GM12878 (cell line): ENCODE data around the gene ANKS1A. TPM values are rescaled to one million over a fixed set of nuclear protein-coding genes. Genes with fewer than 3 reads are reported as not detected.

Source experiments
- ATAC-seq: fragments of 200-7000 bp; cut with Tn5 transposase; 3 replicates; pipeline ENCODE4 v1.9.1; 2020; ENCODE audit warnings: mild to moderate bottlenecking, moderate library complexity
- BruUV-seq: library from RNA; stranded (reverse); fragments of 400-500 nt; replicated peaks from 2 replicates; lab custom pipeline; 2021; lab: Mats Ljungman, UMichigan
- CTCF ChIA-PET: fragments of 300-600 bp; sonication (Branson Sonifier 250); formaldehyde crosslinking; extraction: SDS; loops from one replicate; lab custom pipeline; 2021; ENCODE audit warnings: inconsistent platforms; lab: Yijun Ruan, JAX
- POLR2A ChIA-PET: fragments of 350-600 bp; formaldehyde crosslinking; extraction: SDS; loops from one replicate; lab custom pipeline; 2021; ENCODE audit warnings: inconsistent platforms; lab: Charles Lee
- RAD21 ChIA-PET: fragments of 300-600 bp; sonication (Branson Sonifier 250); formaldehyde crosslinking; loops from one replicate; lab custom pipeline; 2023; ENCODE audit warnings: antibody characterized with exemption; ENCODE audit not compliant: unreplicated experiment; lab: Charles Lee
- SMC1A ChIA-PET: fragments of 300-600 bp; sonication (Branson Sonifier 250); formaldehyde crosslinking; loops from one replicate; lab custom pipeline; 2023; ENCODE audit not compliant: unreplicated experiment, uncharacterized antibody; lab: Charles Lee
- DNase-seq: peaks from one replicate; pipeline ENCODE4 v3.0.0-alpha.2; 2011; ENCODE audit warnings: low read depth, low spot score
- FAIRE-seq: peaks from 3 replicates; lab custom pipeline; 2011; peaks lifted over from hg19 to GRCh38; lab: Jason Lieb, UNC
- H2AFZ ChIP-seq: 2 replicates; pipeline ENCODE4 v1.6.0; 2011; ENCODE audit warnings: low read depth, low read length, control low read depth; ENCODE audit not compliant: control insufficient read depth
- H3K27ac ChIP-seq: 2 replicates; pipeline ENCODE4 v1.5.1; 2011; ENCODE audit warnings: control low read depth; ENCODE audit not compliant: control insufficient read depth, insufficient read depth
- H3K27me3 ChIP-seq, 2 experiments: replicated peaks in 1 of 2; 2 replicates each; pipeline versions ENCODE4 v1.6.0 to v1.6.1; 2011; ENCODE audit warnings: low read length in 1 of 2; ENCODE audit not compliant: control insufficient read depth in 2 of 2, insufficient read depth in 2 of 2
- H3K36me3 ChIP-seq, 2 experiments: 2 replicates each; pipeline ENCODE4 v1.5.1; 2011; ENCODE audit warnings: low read length in 1 of 2; ENCODE audit not compliant: control insufficient read depth in 2 of 2, insufficient read depth in 2 of 2
- H3K4me1 ChIP-seq: 2 replicates; pipeline ENCODE4 v1.6.1; 2011; ENCODE audit warnings: mild to moderate bottlenecking, low read length, moderate library complexity, mixed read lengths; ENCODE audit not compliant: control insufficient read depth, insufficient read depth
- H3K4me2 ChIP-seq: 2 replicates; pipeline ENCODE4 v1.6.0; 2011; ENCODE audit warnings: control low read depth; ENCODE audit not compliant: control insufficient read depth, insufficient read depth
- H3K4me3 ChIP-seq: fragments of 200-600 bp; sonication (generic); 2 replicates; pipeline ENCODE4 v1.5.1; 2016
- H3K79me2 ChIP-seq: 2 replicates; pipeline ENCODE4 v1.6.0; 2011; ENCODE audit warnings: low read length; ENCODE audit not compliant: control insufficient read depth, insufficient read depth
- H3K9ac ChIP-seq: 2 replicates; pipeline ENCODE4 v1.8.0; 2011; ENCODE audit warnings: low read length, control low read depth, mixed read lengths; ENCODE audit not compliant: control insufficient read depth, insufficient read depth
- H3K9me3 ChIP-seq: replicated peaks from 3 replicates; pipeline ENCODE4 v1.5.1; 2011; ENCODE audit warnings: mild to moderate bottlenecking, low read length; ENCODE audit not compliant: control insufficient read depth, insufficient read depth
- H4K20me1 ChIP-seq: 2 replicates; pipeline ENCODE4 v1.6.0; 2011; ENCODE audit not compliant: control insufficient read depth, insufficient read depth
- CEBPB ChIP-seq, 2 experiments: fragments of 150-350 bp in 1 of 2; IDR thresholded peaks; 2 replicates each; pipeline ENCODE4 v1.6.1; 2012 to 2014; ENCODE audit warnings: low read depth in 2 of 2, low read length in 2 of 2, borderline replicate concordance in 1 of 2, inconsistent platforms in 1 of 2
- CHD4 ChIP-seq: fragments of 200-600 bp; sonication (generic); IDR thresholded peaks from 2 replicates; pipeline ENCODE4 v1.6.1; 2016; ENCODE audit warnings: mild to moderate bottlenecking
- GATAD2B ChIP-seq: fragments of 450-650 bp; conservative IDR thresholded peaks from 2 replicates; pipeline ENCODE4 v1.6.1; 2017; ENCODE audit warnings: low read depth, mild to moderate bottlenecking, moderate library complexity
- NFXL1 ChIP-seq: fragments of 450-650 bp; IDR thresholded peaks from 2 replicates; pipeline ENCODE4 v1.6.1; 2017; ENCODE audit warnings: antibody characterized with exemption, mild to moderate bottlenecking, borderline replicate concordance
- ZNF274 ChIP-seq: IDR thresholded peaks from one replicate; pipeline ENCODE4 v1.8.0; 2011; ENCODE audit not compliant: insufficient read length, insufficient read depth
- WGBS: methylation state at CpG from one replicate; pipeline ENCODE4 v1.1.6; 2016; ENCODE audit warnings: low lambda C conversion rate; ENCODE audit not compliant: insufficient replicate concordance, insufficient coverage; ENCODE audit errors: missing lambda C conversion rate; 5-methylcytosine and 5-hydroxymethylcytosine counted together
- in situ Hi-C: fragments of 300-500 bp; cut with MboI; formaldehyde crosslinking; loops from 9 replicates; pipeline ENCODE4 v1.14.3; 2018; ENCODE audit warnings: mixed read lengths
- intact Hi-C: fragments of 100-400 bp; cut with micrococcal nuclease; formaldehyde crosslinking; loops from one replicate; pipeline ENCODE4 v1.14.2; 2022; ENCODE audit not compliant: unreplicated experiment
- polyA plus RNA-seq, 11 experiments: library from polyadenylated mRNA; depleted of rRNA in 4 of 11; unstranded in 6 of 11; stranded (reverse) in 5 of 11; fragments of >200 nt; fragmentation: Nextera tagmentation in 4 of 11; fragmentation: Illumina TruSeq in 1 of 11; extraction: Ambion mirVana in 4 of 11; extraction: Trizol in 1 of 11; gene quantifications; 1 replicate in 1 of 11; 2 replicates in 10 of 11; pipeline versions ENCODE4 v1.2.1 to v1.2.3, GENCODE V29; 2011 to 2016; ENCODE audit warnings: inconsistent platforms in 2 of 11, missing spikeins in 2 of 11, low read depth in 1 of 11
- total RNA-seq, 4 experiments: library from RNA; depleted of rRNA in 3 of 4; stranded (reverse); fragments of >200 nt in 3 of 4; fragmentation: Illumina TruSeq in 1 of 4; extraction: Trizol in 1 of 4; gene quantifications; 2 replicates each; pipeline versions ENCODE4 v1.2.1 to v1.2.3, GENCODE V29; 2013 to 2021
- TF ChIP-seq, protein P1 (sequence below): IDR thresholded peaks from 2 replicates; pipeline ENCODE4 v1.6.1; 2012; ENCODE audit warnings: mild to moderate bottlenecking, low read depth, low read length
- TF ChIP-seq, protein P2 (sequence below): fragments of 450-650 bp; formaldehyde crosslinking; IDR thresholded peaks from 2 replicates; pipeline ENCODE4 v1.4.0; 2020; ENCODE audit warnings: mild to moderate bottlenecking, moderate library complexity

The ANKS1A gene
- total and polyA plus RNA-seq, 10 of the 15 experiments (the other 5 are each of a cell fraction or from before 2014, with no cell fraction given), result 0.60 to 7.0 (median 3.0) TPM

DNA sequence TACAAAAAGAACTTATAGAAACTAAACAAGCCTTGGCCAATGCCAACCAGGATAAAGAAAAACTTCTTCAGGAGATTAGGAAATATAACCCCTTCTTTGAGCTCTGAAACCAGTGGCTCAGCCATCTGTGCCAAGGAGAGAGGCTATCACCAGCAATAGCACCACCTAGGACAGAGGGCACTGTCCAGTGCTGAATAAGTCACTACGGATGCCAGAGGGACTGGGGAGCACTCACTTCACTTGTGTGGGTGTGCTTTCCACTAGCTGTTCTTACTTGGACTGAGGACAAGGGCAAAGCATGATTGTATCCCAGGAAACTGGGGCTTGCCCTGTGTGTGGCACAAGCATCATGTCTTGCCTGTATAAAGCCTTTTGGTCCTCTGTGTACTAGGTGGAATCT is 16.7 kb upstream of the ANKS1A start:
- WGBS, result 39% methylated on average over 1 of the region's 1 CpG
- Histone ChIP-seq H3K36me3 (peaks cover 11 to 40% of the 10 kb centered on the region in 2 experiments), H3K27me3 (no peaks in the 10 kb centered on the region), H3K27ac (no peak overlapping the region), H3K79me2 (no peaks in the 10 kb centered on the region), H3K9ac (no peak overlapping the region), H3K4me2 (no peak overlapping the region), H3K4me3 (no peak overlapping the region), H3K9me3 (no peaks in the 10 kb centered on the region), H3K4me1 (no peaks in the 10 kb centered on the region), H4K20me1 (no peaks in the 10 kb centered on the region), H2AFZ (no peak overlapping the region)
- DNase-seq (no peak), FAIRE-seq (no peak), ATAC-seq (no peak)
- SMC1A ChIA-PET, result interaction anchor here (1.0 kb wide), 1 partner anchor 8 kb away, joined by 3 read pairs; no protein-coding TSS in a partner anchor
- RAD21 ChIA-PET, result interaction anchor here (1.6 kb wide), 1 partner anchor 11 kb away, joined by 3 read pairs; no protein-coding TSS in a partner anchor
- intact Hi-C loops (no loop called here), in situ Hi-C loops (no loop called here)
- no TSS peak for BruUV-seq
- CTCF ChIA-PET, result interaction anchor here (1.1 kb wide), 1 partner anchor 412 kb away, joined by 3 read pairs; no protein-coding TSS in a partner anchor
- POLR2A ChIA-PET, result no interaction called here
- TF ChIP-seq ZNF274 (no peak), NFXL1 (no peak), CHD4 (no peak), GATAD2B (no peak), CEBPB (IDR thresholded peaks at IDR 0.05; ENCODE audit: borderline replicate concordance in 1 of 2, low read depth in 2 of 2, low read length in 2 of 2) (no peak)
- TF ChIP-seq, protein P1, sequence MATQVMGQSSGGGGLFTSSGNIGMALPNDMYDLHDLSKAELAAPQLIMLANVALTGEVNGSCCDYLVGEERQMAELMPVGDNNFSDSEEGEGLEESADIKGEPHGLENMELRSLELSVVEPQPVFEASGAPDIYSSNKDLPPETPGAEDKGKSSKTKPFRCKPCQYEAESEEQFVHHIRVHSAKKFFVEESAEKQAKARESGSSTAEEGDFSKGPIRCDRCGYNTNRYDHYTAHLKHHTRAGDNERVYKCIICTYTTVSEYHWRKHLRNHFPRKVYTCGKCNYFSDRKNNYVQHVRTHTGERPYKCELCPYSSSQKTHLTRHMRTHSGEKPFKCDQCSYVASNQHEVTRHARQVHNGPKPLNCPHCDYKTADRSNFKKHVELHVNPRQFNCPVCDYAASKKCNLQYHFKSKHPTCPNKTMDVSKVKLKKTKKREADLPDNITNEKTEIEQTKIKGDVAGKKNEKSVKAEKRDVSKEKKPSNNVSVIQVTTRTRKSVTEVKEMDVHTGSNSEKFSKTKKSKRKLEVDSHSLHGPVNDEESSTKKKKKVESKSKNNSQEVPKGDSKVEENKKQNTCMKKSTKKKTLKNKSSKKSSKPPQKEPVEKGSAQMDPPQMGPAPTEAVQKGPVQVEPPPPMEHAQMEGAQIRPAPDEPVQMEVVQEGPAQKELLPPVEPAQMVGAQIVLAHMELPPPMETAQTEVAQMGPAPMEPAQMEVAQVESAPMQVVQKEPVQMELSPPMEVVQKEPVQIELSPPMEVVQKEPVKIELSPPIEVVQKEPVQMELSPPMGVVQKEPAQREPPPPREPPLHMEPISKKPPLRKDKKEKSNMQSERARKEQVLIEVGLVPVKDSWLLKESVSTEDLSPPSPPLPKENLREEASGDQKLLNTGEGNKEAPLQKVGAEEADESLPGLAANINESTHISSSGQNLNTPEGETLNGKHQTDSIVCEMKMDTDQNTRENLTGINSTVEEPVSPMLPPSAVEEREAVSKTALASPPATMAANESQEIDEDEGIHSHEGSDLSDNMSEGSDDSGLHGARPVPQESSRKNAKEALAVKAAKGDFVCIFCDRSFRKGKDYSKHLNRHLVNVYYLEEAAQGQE, result peak; percentile 64; the same call in 1 of the 2 replicates
- TF ChIP-seq, protein P2, sequence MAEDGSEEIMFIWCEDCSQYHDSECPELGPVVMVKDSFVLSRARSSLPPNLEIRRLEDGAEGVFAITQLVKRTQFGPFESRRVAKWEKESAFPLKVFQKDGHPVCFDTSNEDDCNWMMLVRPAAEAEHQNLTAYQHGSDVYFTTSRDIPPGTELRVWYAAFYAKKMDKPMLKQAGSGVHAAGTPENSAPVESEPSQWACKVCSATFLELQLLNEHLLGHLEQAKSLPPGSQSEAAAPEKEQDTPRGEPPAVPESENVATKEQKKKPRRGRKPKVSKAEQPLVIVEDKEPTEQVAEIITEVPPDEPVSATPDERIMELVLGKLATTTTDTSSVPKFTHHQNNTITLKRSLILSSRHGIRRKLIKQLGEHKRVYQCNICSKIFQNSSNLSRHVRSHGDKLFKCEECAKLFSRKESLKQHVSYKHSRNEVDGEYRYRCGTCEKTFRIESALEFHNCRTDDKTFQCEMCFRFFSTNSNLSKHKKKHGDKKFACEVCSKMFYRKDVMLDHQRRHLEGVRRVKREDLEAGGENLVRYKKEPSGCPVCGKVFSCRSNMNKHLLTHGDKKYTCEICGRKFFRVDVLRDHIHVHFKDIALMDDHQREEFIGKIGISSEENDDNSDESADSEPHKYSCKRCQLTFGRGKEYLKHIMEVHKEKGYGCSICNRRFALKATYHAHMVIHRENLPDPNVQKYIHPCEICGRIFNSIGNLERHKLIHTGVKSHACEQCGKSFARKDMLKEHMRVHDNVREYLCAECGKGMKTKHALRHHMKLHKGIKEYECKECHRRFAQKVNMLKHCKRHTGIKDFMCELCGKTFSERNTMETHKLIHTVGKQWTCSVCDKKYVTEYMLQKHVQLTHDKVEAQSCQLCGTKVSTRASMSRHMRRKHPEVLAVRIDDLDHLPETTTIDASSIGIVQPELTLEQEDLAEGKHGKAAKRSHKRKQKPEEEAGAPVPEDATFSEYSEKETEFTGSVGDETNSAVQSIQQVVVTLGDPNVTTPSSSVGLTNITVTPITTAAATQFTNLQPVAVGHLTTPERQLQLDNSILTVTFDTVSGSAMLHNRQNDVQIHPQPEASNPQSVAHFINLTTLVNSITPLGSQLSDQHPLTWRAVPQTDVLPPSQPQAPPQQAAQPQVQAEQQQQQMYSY (CRISPR knock-in tag), result no peak
- TF ChIP-seq, all 136 proteins: peak for 1
